Activated naive CD4-positive, alpha-beta T cell treated with anti-CD3 and anti-CD28 coated beads, Interleukin-2, amount 10 ng/mL, durations not matched to agents 5 hours and 36 hours (primary cell): ENCODE measurements around the gene ZNF805. TPM values are rescaled to one million over a fixed set of nuclear protein-coding genes. Genes with fewer than 3 reads are reported as not detected.

Experiments
- total RNA-seq, 2 experiments: library from RNA; stranded (reverse); gene quantifications; one replicate each; pipeline ENCODE4 v1.2.3, GENCODE V29; 2021

ZNF805 gene
- total RNA-seq, result 10 to 100 TPM; 10.4 to 11.7 TPM

DNA sequence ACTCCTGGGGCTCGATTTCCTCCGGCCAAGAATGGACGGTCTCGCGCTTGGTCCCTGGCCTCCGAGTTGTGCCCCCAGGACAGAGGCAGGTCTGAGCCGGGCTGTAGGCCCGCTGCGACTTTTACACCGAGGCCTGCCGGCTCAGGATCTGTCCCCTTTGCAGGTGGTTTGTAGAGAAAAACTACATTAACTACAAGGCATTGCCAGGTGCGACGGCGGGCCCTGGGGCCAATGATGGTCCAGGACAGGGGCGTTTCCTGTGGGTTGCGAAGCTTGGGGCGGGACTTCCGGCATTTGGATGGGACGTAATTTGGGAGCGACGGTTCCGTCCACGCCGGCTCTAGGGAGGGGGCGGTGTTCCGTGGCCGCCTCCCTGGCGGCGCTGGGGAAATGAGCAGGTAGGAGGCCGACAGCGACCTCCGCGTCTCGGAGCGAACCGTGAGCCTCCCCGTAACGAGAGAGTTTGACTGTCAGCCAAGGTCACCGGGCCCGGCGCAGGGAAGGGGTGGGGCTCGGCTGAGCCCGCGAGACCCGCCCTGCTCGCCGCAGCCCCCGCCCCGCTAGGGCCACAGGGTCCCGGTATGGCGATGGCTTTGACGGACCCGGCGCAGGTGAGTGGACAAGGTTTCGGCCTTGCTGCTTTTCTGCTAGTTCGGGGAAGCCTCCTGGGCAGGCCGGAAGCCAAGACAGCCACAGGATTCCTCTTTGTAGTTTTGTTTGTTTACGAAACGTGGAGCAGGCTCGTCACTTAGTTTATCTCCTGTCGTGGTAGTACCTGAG, at the start of gene ZNF805:
Gene ZNF805 (plus strand): TSS at position 322 of the 780 bp plus-strand sequence. CDS start 260 bp downstream, at position 582.

DNA sequence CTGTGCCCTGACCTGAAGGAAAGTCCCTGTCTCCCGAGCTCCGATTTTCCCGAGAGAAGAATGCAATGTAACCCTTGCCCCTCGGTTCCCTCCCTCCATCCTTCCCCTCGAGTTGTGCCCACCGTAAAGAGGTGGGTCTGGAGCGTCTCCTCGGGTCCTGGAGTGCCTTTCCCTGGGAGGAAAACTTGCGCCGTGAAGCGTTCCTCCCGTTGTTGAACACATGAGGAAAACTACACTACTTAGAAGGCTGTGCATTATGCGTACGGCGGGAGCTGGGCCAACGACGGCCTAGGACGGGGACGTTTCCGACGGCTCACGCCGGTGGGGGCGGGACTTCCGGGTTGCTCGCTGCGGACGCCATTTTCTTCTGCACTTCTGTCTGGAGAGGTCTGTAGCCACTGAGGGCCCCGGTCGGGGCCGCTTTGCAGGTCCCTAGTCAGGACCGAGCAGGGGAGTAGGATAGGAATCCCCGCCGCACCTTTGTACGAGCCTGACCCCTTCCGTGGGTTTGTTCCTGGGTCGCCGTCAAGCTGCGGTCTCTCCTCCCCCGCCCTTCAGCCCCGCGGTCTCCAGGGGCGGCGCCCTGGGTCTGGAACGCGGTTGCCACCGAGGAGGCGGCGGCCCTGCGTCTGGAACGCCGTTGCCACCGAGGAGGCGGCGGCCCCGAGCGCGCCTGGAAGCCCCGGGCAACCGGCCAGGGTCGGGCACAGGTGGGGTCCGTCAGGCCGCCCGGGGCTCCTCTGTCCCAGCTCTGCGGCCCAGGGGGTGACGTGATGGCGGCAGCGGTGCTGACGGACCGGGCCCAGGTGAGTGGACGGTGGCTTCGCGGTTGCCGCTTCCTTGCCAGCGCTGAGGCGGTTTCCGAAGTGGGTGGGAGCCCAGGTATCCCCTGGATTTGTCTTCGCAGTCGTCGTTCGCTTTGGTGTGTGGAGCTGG, 49.0 kb upstream of the ZNF805 start, which contains the start of gene ZNF264:
Gene ZNF264 (plus strand): TSS at position 360 of the 936 bp plus-strand sequence. CDS start 414 bp downstream, at position 774.

DNA sequence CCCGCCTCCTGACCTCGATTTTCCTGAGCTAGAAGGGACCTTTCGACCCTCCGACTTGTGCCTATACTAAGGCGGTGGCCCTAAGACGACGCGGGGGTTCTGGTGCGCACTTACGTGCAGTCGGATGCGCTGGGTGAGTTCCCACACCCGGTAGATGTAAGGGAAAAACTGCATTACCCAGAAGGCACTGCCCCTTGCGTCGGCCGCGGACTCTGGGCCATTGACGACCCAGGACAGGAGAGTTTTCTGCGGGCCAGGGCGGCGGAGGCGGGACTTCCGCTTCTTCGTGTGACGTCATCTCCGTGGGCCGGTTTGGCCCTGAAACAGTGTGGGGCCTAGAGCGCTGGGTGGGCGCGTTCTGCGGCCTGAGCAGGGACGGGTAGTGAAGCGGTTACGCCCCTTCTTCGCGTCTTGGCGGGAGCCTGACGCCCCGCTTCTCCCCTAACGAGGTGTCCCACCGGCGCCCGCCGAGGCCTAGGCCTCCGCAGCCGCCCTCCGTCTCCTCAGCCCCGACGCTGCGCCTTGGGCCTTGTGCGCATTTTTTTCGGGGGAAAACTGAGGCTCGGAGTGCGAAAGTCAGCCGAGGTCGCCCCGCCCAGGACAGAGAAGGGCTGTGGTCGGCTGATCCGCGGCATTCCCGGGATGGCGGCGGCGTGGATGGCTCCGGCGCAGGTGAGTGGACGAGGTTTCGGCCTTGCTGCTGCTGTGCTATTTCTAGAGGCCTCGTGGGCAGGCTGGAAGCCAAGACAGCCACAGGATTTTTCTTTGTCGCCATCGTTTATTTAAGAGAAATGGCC, 39.9 kb downstream of the ZNF805 start, which contains the start of gene ZNF460:
Gene ZNF460 (plus strand): TSS at position 321 of the 797 bp plus-strand sequence. CDS start 322 bp downstream, at position 643.

Other genes with a start within 250 kb of the ZNF805 start
- gene USP29, start 120.6 kb upstream of the ZNF805 start, total RNA-seq, result not detected
- not detected for gene ZIM3, start 95.4 kb upstream of the ZNF805 start, total RNA-seq
- not detected for gene DUXA, start 73.1 kb upstream of the ZNF805 start, total RNA-seq
- gene ZNF264, start 49.1 kb upstream of the ZNF805 start, total RNA-seq, result 10 to 100 TPM; 41.3 to 41.9 TPM
- under 1 TPM; 0.41 to 0.83 TPM for gene AURKC, start 9.6 kb upstream of the ZNF805 start, total RNA-seq
- gene ZNF460, start 39.9 kb downstream of the ZNF805 start, total RNA-seq, result 10 to 100 TPM; 39.4 to 45.1 TPM
- gene ZNF543, start 79.8 kb downstream of the ZNF805 start, total RNA-seq, result 1 to 10 TPM; 7.7 to 7.8 TPM
- 1 to 10 TPM; 8.7 to 9.3 TPM for gene ZNF304, start 110.6 kb downstream of the ZNF805 start, total RNA-seq
- gene TRAPPC2B, start 122.9 kb downstream of the ZNF805 start, total RNA-seq, result 10 to 100 TPM in 1 of 2 experiments, 1 to 10 TPM in 1; 9.5 to 10.7 TPM
- 1 to 10 TPM; 3.8 to 3.9 TPM for gene ZNF547, start 122.9 kb downstream of the ZNF805 start, total RNA-seq
- gene ZNF548, start 149.2 kb downstream of the ZNF805 start, total RNA-seq, result 10 to 100 TPM; 40.7 to 42.4 TPM
- gene ZNF17, start 170.5 kb downstream of the ZNF805 start, total RNA-seq, result 10 to 100 TPM; 13.0 to 14.3 TPM
- gene ZNF749, start 194.7 kb downstream of the ZNF805 start, total RNA-seq, result 10 to 100 TPM; 14.1 to 14.7 TPM
- under 1 TPM; 0.18 to 0.29 TPM for gene VN1R1, start 216.5 kb downstream of the ZNF805 start, total RNA-seq
- gene ZNF772, start 236.9 kb downstream of the ZNF805 start, total RNA-seq, result 10 to 100 TPM; 10.9 to 11.4 TPM
- 10 to 100 TPM; 10.8 to 12.6 TPM for gene ZNF419, start 247.1 kb downstream of the ZNF805 start, total RNA-seq